CD4-positive, alpha-beta T cell (primary cell): ENCODE results near the gene ILRUN. TPM values are rescaled to one million over a fixed set of nuclear protein-coding genes. Genes with fewer than 3 reads are reported as not detected.
"Not testable (repeated sequence)": the region's sequence is repeated elsewhere in the genome, so short reads cannot be mapped to it uniquely, and the experiment has no call there.

Experiments
- ATAC-seq: fragments of 200-7000 bp; cut with Tn5 transposase; one replicate; pipeline ENCODE4 v1.10.0; 2022; ENCODE audit warnings: mild to moderate bottlenecking; ENCODE audit not compliant: poor library complexity
- CTCF ChIA-PET: fragments of 350-600 bp; sonication (Branson Sonifier 250); formaldehyde crosslinking; loops from one replicate; lab custom pipeline; 2021; ENCODE audit warnings: antibody characterized with exemption, inconsistent platforms; lab: Charles Lee
- POLR2A ChIA-PET: fragments of 350-600 bp; sonication (Branson Sonifier 250); formaldehyde crosslinking; loops from one replicate; lab custom pipeline; 2021; ENCODE audit warnings: antibody characterized with exemption, inconsistent platforms; lab: Charles Lee
- DNase-seq, 14 experiments: peaks; one replicate each; pipeline ENCODE4 v3.0.0-alpha.2; 2013 to 2020; ENCODE audit warnings: mixed read lengths in 2 of 14
- H3K27ac ChIP-seq, 2 donors: one replicate each; pipeline versions ENCODE4 v1.5.1 to v1.7.0; 2013; ENCODE audit warnings: low read length in 2 of 2, low read depth in 1 of 2, mild to moderate bottlenecking in 1 of 2
- H3K27me3 ChIP-seq, 2 experiments: 1 replicate in 1 of 2; 2 replicates in 1 of 2; pipeline versions ENCODE4 v1.6.1 to v1.7.0; 2013; ENCODE audit warnings: low read length in 2 of 2, control low read depth in 1 of 2, mild to moderate bottlenecking in 1 of 2, moderate library complexity in 1 of 2; ENCODE audit not compliant: insufficient read depth in 2 of 2, control insufficient read depth in 1 of 2
- H3K36me3 ChIP-seq: one replicate; pipeline ENCODE4 v1.6.1; 2013; ENCODE audit warnings: low read length, control low read depth; ENCODE audit not compliant: insufficient read depth
- H3K4me1 ChIP-seq: one replicate; pipeline ENCODE4 v1.6.1; 2013; ENCODE audit warnings: low read length, control low read depth; ENCODE audit not compliant: insufficient read depth
- H3K4me3 ChIP-seq: one replicate; pipeline ENCODE4 v1.5.1; 2013; ENCODE audit warnings: mild to moderate bottlenecking, low read length, moderate library complexity
- H3K9me3 ChIP-seq, 2 experiments: 1 replicate in 1 of 2; 2 replicates in 1 of 2; pipeline versions ENCODE4 v1.6.1 to v1.7.0; 2013; ENCODE audit warnings: low read length in 2 of 2, mild to moderate bottlenecking in 2 of 2, control low read depth in 1 of 2, moderate library complexity in 1 of 2; ENCODE audit not compliant: control insufficient read depth in 1 of 2, insufficient read depth in 1 of 2
- H3K27ac Mint-ChIP-seq: one replicate; pipeline ENCODE4 v1.8.0; 2020; ENCODE audit warnings: mixed read lengths
- H3K27me3 Mint-ChIP-seq: one replicate; pipeline ENCODE4 v1.8.0; 2021; ENCODE audit warnings: mixed read lengths
- H3K36me3 Mint-ChIP-seq: one replicate; pipeline ENCODE4 v1.8.0; 2021; ENCODE audit warnings: low read depth, mixed read lengths
- H3K4me1 Mint-ChIP-seq: one replicate; pipeline ENCODE4 v1.8.0; 2021; ENCODE audit warnings: low read depth, mixed read lengths
- H3K4me3 Mint-ChIP-seq: one replicate; pipeline ENCODE4 v1.8.0; 2020; ENCODE audit warnings: mild to moderate bottlenecking, mixed read lengths
- H3K9me3 Mint-ChIP-seq: one replicate; pipeline ENCODE4 v1.8.0; 2020; ENCODE audit warnings: mixed read lengths
- CTCF ChIP-seq: fragments of 200-600 bp; IDR thresholded peaks from one replicate; pipeline ENCODE4 v1.8.0; 2022; ENCODE audit warnings: antibody characterized with exemption, mild to moderate bottlenecking
- intact Hi-C, 2 experiments: fragments of 100-400 bp; cut with DNase I in 1 of 2; cut with micrococcal nuclease in 1 of 2; formaldehyde crosslinking; loops; one replicate each; pipeline versions ENCODE4 v1.15.1 to v1.9.0; 2023 to 2025; cut with DNase I, micrococcal nuclease
- total RNA-seq, 174 experiments: library from RNA in 2 of 174; stranded (reverse) in 2 of 174; gene quantifications; one replicate each; pipeline ENCODE4 v1.2.3 and lab custom pipeline; 2021 to 2026

The ILRUN gene
- total RNA-seq, 2 experiments from 2014 or later: 44.9 to 49.4 TPM

DNA sequence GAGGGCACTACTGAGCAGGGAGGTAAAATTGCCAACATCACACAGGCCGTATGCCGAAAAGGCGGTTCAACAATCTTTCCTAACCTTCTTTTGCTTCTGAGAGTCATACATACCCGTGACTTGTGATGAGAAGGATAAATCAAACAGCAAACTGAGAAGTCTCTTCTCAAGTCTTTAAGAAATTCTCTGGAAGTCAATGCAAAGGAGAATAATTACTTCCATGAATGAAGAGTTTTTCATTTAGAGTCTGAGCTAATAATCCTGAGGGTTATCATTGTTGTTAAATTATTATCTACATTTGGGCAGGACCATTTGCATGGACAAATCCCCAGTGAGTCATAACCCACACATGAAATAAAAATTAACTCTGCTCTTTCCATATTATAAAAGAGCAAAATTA, 22.4 kb upstream of the ILRUN start:
- ATAC-seq (no peak), DNase-seq (no peak)
- Mint-ChIP-seq H3K4me3 (no peak overlapping the region), H3K27ac (no peak overlapping the region), H3K4me1 (no peaks in the 10 kb centered on the region), H3K27me3 (no peaks in the 10 kb centered on the region), H3K9me3 (no peaks in the 10 kb centered on the region), H3K36me3 (no peaks in the 10 kb centered on the region)
- ChIA-PET CTCF (no interaction called here), POLR2A (no interaction called here)
- Histone ChIP-seq H3K27me3 (no peaks in the 10 kb centered on the region), H3K27ac (no peak overlapping the region), H3K9me3 (no peaks in the 10 kb centered on the region), H3K4me1 (no peaks in the 10 kb centered on the region), H3K4me3 (no peak overlapping the region), H3K36me3 (no peaks in the 10 kb centered on the region)
- no peak for TF ChIP-seq CTCF
- intact Hi-C loops: no loop called here

- intact Hi-C loops: no loop called here
- Mint-ChIP-seq H3K36me3 (no peaks in the 10 kb centered on the region), H3K4me3 (no peak overlapping the region), H3K27ac (no peak overlapping the region), H3K4me1 (no peaks in the 10 kb centered on the region), H3K27me3 (no peaks in the 10 kb centered on the region), H3K9me3 (no peaks in the 10 kb centered on the region)
- ChIA-PET POLR2A (no interaction called here), CTCF (no interaction called here)
- no peaks in the 10 kb centered on the region for H3K36me3 ChIP-seq
- no peak overlapping the region for H3K4me3 ChIP-seq
- H3K4me1 ChIP-seq: no peaks in the 10 kb centered on the region
- H3K27me3 ChIP-seq: no peaks in the 10 kb centered on the region
- no peaks in the 10 kb centered on the region for H3K9me3 ChIP-seq
- DNase-seq (no peak), ATAC-seq (no peak)
- no peak overlapping the region for H3K27ac ChIP-seq
- TF ChIP-seq CTCF: no peak
These were observed 20.9 kb upstream of the ILRUN start for GRCh38 chr6:34717466-34717865.

- Histone ChIP-seq H3K4me3 (no peak overlapping the region), H3K4me1 (no peaks in the 10 kb centered on the region), H3K27ac (no peak overlapping the region), H3K9me3 (no peaks in the 10 kb centered on the region), H3K36me3 (no peaks in the 10 kb centered on the region), H3K27me3 (no peaks in the 10 kb centered on the region)
- no peak overlapping the region for H3K27ac Mint-ChIP-seq
- ChIA-PET POLR2A (no interaction called here), CTCF (no interaction called here)
- no peaks in the 10 kb centered on the region for H3K4me1 Mint-ChIP-seq
- TF ChIP-seq CTCF: no peak
- no peaks in the 10 kb centered on the region for H3K27me3 Mint-ChIP-seq
- no peak for ATAC-seq
- no peaks in the 10 kb centered on the region for H3K36me3 Mint-ChIP-seq
- no peak for DNase-seq
- no peaks in the 10 kb centered on the region for H3K9me3 Mint-ChIP-seq
- intact Hi-C loops: no loop called here
- no peak overlapping the region for H3K4me3 Mint-ChIP-seq
These were observed 18.1 kb upstream of the ILRUN start for GRCh38 chr6:34714663-34715062.

GRCh38 chr6:34712881-34713280, 16.3 kb upstream of the ILRUN start:
- H3K9me3 ChIP-seq, H3K4me1 ChIP-seq, H3K27me3 Mint-ChIP-seq, H3K36me3 Mint-ChIP-seq, H3K36me3 ChIP-seq, ATAC-seq, H3K4me1 Mint-ChIP-seq, H3K27ac ChIP-seq, POLR2A ChIA-PET, H3K27me3 ChIP-seq, H3K27ac Mint-ChIP-seq, H3K9me3 Mint-ChIP-seq, CTCF ChIA-PET, H3K4me3 ChIP-seq, DNase-seq, H3K4me3 Mint-ChIP-seq, intact Hi-C loops: not testable (repeated sequence)
